Epithelial cell of esophagus (primary cell): Measurements from ENCODE around the gene CELA1.
A peak's percentile ranks its signal among the peaks of the same experiment; 100 is the strongest.

Source experiments
- DNase-seq: peaks from one replicate; pipeline ENCODE4 v3.0.0; 2010; ENCODE audit warnings: low read depth
- H3K4me3 ChIP-seq: 2 replicates; pipeline ENCODE4 v1.5.1; 2011; ENCODE audit warnings: mild to moderate bottlenecking, low read length, control low read depth
- TF ChIP-seq, protein P1 (sequence below): IDR thresholded peaks from 2 replicates; pipeline ENCODE4 v1.5.1; 2011; ENCODE audit warnings: low read depth, mild to moderate bottlenecking, low read length, control low read depth, inconsistent platforms; ENCODE audit not compliant: insufficient read depth; ENCODE audit errors: missing control alignments

The CELA1 gene

DNA sequence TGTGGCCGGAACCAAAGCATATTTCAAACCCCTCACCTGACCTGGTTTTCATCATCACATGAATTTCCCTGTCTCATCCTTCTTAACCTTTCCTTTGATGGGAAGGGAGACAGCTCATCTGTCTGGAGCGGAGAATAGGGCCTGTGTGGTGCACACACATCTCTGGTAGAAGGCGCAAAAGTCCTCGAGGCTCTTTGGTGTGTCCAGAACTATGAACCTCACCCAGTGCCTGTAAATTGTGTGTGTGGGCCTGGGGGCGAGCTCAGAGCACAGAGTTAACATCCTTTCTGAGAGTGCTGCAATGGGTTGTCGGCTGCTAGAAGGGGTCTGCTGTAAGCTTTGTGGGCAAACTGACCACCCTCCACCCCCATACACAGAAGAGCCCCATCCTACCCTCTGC, 44.0 kb upstream of the CELA1 start:
- DNase-seq = peak; percentile 62
- H3K4me3 ChIP-seq = peak overlapping the region; percentile 50
- TF ChIP-seq, protein P1, sequence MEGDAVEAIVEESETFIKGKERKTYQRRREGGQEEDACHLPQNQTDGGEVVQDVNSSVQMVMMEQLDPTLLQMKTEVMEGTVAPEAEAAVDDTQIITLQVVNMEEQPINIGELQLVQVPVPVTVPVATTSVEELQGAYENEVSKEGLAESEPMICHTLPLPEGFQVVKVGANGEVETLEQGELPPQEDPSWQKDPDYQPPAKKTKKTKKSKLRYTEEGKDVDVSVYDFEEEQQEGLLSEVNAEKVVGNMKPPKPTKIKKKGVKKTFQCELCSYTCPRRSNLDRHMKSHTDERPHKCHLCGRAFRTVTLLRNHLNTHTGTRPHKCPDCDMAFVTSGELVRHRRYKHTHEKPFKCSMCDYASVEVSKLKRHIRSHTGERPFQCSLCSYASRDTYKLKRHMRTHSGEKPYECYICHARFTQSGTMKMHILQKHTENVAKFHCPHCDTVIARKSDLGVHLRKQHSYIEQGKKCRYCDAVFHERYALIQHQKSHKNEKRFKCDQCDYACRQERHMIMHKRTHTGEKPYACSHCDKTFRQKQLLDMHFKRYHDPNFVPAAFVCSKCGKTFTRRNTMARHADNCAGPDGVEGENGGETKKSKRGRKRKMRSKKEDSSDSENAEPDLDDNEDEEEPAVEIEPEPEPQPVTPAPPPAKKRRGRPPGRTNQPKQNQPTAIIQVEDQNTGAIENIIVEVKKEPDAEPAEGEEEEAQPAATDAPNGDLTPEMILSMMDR = no peak

DNA sequence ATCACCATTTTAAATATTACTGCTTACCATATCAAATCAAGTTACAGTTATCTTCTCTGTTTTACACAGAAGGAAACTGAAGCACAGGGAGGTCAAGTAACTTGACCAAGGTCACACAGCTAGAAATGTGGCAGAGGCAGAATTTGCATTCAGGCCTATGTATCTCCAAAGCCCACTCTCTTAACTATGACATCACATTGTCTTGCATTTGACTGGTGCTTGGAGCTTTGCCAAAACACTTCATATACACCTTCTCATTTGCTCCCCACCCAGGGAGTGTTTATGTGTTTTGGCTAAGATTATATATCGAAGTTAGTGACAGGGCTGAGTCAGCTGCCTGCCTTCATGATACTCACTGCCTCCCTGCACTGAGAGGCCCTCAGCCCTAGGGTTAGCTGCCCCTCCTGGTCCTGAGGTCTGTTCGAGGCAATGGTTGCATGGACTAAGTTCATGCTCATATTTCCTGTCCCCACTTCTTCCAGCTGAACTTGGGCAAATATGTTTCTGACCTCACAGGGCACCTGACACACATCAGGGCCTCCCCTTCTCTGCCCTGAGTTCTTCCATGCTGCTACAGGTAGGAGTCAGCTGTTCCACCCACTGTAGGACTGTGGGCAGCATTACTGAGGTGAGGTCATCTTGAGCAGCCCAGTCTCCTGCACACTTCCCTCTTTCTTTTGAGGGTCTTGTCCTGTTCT, 43.0 kb upstream of the CELA1 start:
- peak; percentile 71 for DNase-seq
- H3K4me3 ChIP-seq = no peak overlapping the region

DNA sequence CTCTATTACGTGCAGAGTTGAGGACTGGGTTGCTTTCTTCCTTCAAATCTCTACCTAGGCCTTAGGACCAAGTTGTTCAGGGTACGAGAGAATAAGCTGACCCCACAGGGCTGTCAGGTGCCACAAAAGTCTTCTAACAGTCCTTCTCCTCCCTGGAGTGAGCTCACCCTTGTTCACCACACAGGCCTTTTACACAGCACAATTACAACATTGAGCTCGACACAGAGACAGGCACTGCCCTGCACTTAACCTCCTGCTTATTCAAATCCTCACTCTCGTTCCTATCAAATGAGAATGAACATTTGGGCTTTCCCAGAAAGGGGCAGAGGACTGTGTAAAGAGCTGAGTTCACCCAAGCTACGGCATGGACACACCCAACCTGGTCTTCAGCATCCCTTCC, 42.4 kb upstream of the CELA1 start:
- no peak for DNase-seq
- TF ChIP-seq, protein P1 = no peak

More for the DNA sequence above, 43.0 kb upstream of the CELA1 start:
- TF ChIP-seq, protein P1 = no peak

DNA sequence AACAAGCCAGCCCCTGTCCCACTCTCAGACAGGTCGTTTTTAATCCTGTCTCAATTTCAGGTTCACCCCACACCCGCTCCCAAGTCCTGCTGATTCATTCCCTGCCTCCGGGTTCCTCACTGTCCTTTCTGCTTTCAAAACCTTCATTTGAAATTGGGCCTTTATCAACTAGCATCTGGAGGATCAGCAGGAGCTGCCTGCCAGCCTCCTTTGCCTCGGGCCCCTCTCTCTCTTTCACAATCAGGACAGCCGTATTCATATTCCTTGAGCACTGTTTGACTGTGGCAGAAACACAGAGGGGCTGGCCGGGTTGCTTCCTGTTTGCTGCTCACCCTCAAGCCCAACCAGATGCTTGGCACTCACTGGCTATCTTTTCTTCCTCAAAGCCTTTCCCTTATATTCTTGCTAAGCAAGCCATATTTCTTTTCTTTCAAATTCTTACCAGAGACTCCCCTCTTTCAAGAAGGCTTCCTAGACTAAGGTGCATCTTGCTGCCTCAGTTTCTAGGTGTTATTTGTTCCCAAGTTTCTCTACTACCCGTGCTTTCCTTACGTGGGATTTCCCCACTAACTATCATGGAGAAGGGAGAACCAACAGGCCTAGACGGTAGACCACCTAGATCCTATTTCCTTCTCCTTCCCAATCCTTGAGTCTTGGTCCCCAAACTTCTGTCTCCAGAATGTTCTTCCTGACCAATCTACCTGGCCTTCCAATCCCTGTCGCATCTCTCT, 41.8 kb upstream of the CELA1 start:
- TF ChIP-seq, protein P1 = no peak
- DNase-seq = peak; percentile 85
- no peak overlapping the region for H3K4me3 ChIP-seq

More for the DNA sequence above, 42.4 kb upstream of the CELA1 start:
- H3K4me3 ChIP-seq = no peak overlapping the region

DNA sequence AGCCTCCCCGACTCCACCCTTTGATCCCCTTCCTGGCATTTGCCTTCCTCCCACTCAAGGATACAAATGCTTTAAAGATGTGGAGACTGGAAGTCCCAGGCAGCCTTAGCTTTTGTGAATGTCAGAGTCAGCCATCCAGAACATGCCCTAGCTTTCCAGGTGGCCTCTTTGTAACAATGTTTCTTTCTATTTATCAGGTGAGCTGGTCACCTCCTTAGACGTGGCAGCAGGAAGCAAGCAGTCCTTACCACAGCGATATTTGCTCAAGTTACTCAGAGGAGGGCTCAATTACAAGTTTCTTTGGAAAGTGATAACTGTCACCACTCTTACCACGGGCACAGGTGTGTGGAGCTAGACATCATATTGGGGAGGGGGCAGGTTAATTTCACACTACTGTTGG, 39.9 kb upstream of the CELA1 start:
- TF ChIP-seq, protein P1 = no peak
- no peak overlapping the region for H3K4me3 ChIP-seq
- no peak for DNase-seq

DNA sequence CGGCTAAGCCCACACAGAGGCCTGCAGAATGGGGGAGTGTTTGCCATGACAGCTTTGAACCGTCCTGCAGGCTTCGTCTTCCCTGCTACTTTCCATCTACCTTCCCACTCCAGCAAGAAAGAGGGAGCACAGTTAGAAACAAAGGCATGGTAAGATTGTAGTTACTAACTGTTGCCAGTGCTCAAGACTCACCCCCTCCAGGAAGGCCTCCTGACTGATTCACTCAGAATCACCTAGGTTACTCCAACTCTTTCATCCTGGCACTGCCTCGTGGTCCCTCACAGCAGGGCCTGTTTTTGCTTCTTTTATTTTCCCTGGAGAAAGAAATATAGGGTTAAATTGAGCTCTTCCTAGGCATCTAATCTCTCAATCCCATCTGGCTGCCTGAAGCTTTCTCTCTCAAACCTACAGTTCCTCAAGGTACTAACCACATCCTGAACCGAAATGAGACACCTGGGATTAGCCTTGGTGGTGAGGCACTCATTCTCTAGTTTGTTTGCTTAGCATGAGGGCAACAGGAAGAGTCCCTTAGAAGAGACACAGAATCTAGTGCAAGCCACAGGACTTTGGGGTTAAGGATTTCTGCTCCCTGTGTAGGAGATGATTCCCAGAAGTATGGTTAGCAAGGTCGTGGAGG, 36.9 kb upstream of the CELA1 start:
- no peak overlapping the region for H3K4me3 ChIP-seq
- DNase-seq = peak; percentile 63
- TF ChIP-seq, protein P1 = no peak
